Bronchial epithelial cell (primary cell): ENCODE data around the gene NFE2L2. TPM values are rescaled to one million over a fixed set of nuclear protein-coding genes. Genes with fewer than 3 reads are reported as not detected.

Experiments
- DNase-seq: peaks from one replicate; pipeline ENCODE4 v3.0.0-alpha.2; 2010; ENCODE audit warnings: low read depth
- FAIRE-seq: peaks from 2 replicates; lab custom pipeline; 2011; peaks lifted over from hg19 to GRCh38; lab: Jason Lieb, UNC
- H3K27me3 ChIP-seq: 2 replicates; pipeline ENCODE4 v1.5.1; 2011; ENCODE audit warnings: low read length; ENCODE audit not compliant: control insufficient read depth, insufficient read depth
- H3K36me3 ChIP-seq: 2 replicates; pipeline ENCODE4 v1.5.1; 2011; ENCODE audit warnings: low read length; ENCODE audit not compliant: control insufficient read depth, insufficient read depth
- H3K4me3 ChIP-seq: 2 replicates; pipeline ENCODE4 v1.5.1; 2011; ENCODE audit warnings: mild to moderate bottlenecking, low read depth, low read length, control low read depth
- CTCF ChIP-seq: IDR thresholded peaks from 2 replicates; pipeline ENCODE4 v1.5.1; 2011; ENCODE audit warnings: mild to moderate bottlenecking, moderate library complexity, low read length, control low read depth, inconsistent platforms; ENCODE audit not compliant: insufficient read depth, severe bottlenecking
- total RNA-seq: library from RNA; depleted of rRNA; stranded (reverse); fragments of >200 nt; gene quantifications from 2 replicates; pipeline ENCODE4 v1.2.1, GENCODE V29; 2014

Gene NFE2L2
- total RNA-seq, 1 donor from 2014 or later: 64.5 TPM

- Histone ChIP-seq H3K36me3 (no peaks in the 10 kb centered on the region), H3K4me3 (no peak overlapping the region), H3K27me3 (no peaks in the 10 kb centered on the region)
- no peak for TF ChIP-seq CTCF
- no peak for FAIRE-seq
- DNase-seq: no peak
These were observed 39.4 kb upstream of the NFE2L2 start for GRCh38 chr2:177303939-177304338.

- Histone ChIP-seq H3K36me3 (no peaks in the 10 kb centered on the region), H3K4me3 (no peak overlapping the region), H3K27me3 (no peaks in the 10 kb centered on the region)
- no peak for TF ChIP-seq CTCF
- DNase-seq (no peak), FAIRE-seq (no peak)
These were observed 38.0 kb upstream of the NFE2L2 start for GRCh38 chr2:177302552-177302951.

GRCh38 chr2:177298191-177298590, 33.7 kb upstream of the NFE2L2 start:
- Histone ChIP-seq H3K36me3 (peaks cover 1% of the 10 kb centered on the region), H3K27me3 (no peaks in the 10 kb centered on the region), H3K4me3 (no peak overlapping the region)
- FAIRE-seq: no peak
- no peak for TF ChIP-seq CTCF
- DNase-seq: no peak

- peaks cover 1% of the 10 kb centered on the region for H3K36me3 ChIP-seq
These were observed 31.5 kb upstream of the NFE2L2 start for GRCh38 chr2:177296040-177296439.

GRCh38 chr2:177295484-177295883, 31.0 kb upstream of the NFE2L2 start:
- TF ChIP-seq CTCF: no peak
- H3K36me3 ChIP-seq: peaks cover 1% of the 10 kb centered on the region
- no peak for FAIRE-seq
- no peak for DNase-seq
- H3K27me3 ChIP-seq: no peaks in the 10 kb centered on the region
- no peak overlapping the region for H3K4me3 ChIP-seq

More at GRCh38 chr2:177296040-177296439, 31.5 kb upstream of the NFE2L2 start:
- FAIRE-seq (no peak), DNase-seq (peak; percentile 58)
- Histone ChIP-seq H3K27me3 (no peaks in the 10 kb centered on the region), H3K4me3 (no peak overlapping the region)
- TF ChIP-seq CTCF: peak; percentile 24

GRCh38 chr2:177291701-177292100, 27.2 kb upstream of the NFE2L2 start:
- no peaks in the 10 kb centered on the region for H3K27me3 ChIP-seq
- peaks cover 5% of the 10 kb centered on the region for H3K36me3 ChIP-seq
- no peak for TF ChIP-seq CTCF
- DNase-seq (no peak), FAIRE-seq (no peak)
- no peak overlapping the region for H3K4me3 ChIP-seq
